NK-92 (cell line): ENCODE data around the gene MPZL1.
"Not testable (repeated sequence)": the region's sequence is repeated elsewhere in the genome, so short reads cannot be mapped to it uniquely, and the experiment has no call there.

ENCODE experiments used
- DNase-seq: peaks from one replicate; lab custom pipeline; 2025; ENCODE audit not compliant: unreplicated experiment; lab: John Stamatoyannopoulos, UW

MPZL1 gene

GRCh38 chr1:167805041-167805556 is 83.3 kb downstream of the MPZL1 start:
- DNase-seq = no peak

GRCh38 chr1:167806235-167806634 is 84.5 kb downstream of the MPZL1 start:
- DNase-seq = not testable (repeated sequence)

GRCh38 chr1:167806676-167807075 is 84.9 kb downstream of the MPZL1 start:
- DNase-seq = not testable (repeated sequence)

- no peak for DNase-seq
These were observed 86.3 kb downstream of the MPZL1 start for GRCh38 chr1:167808104-167808503.

GRCh38 chr1:167808690-167809089 is 86.9 kb downstream of the MPZL1 start:
- DNase-seq = no peak

GRCh38 chr1:167812972-167813371 is 91.2 kb downstream of the MPZL1 start:
- no peak for DNase-seq

- DNase-seq = no peak
These were observed 93.9 kb downstream of the MPZL1 start for GRCh38 chr1:167815650-167816049.

GRCh38 chr1:167819849-167820683 is 98.3 kb downstream of the MPZL1 start:
- no peak for DNase-seq

GRCh38 chr1:167820684-167821355 is 99.0 kb downstream of the MPZL1 start:
- DNase-seq = no peak

GRCh38 chr1:167821356-167821685 is 99.5 kb downstream of the MPZL1 start:
- no peak for DNase-seq

- no peak for DNase-seq
These were observed 100.3 kb downstream of the MPZL1 start for GRCh38 chr1:167821969-167822685.

- no peak for DNase-seq
These were observed 102.5 kb downstream of the MPZL1 start for GRCh38 chr1:167824163-167824794.

- no peak for DNase-seq
These were observed 103.8 kb downstream of the MPZL1 start for GRCh38 chr1:167825419-167826079.

GRCh38 chr1:167826127-167826526 is 104.3 kb downstream of the MPZL1 start:
- DNase-seq = no peak

- DNase-seq = no peak
These were observed 108.1 kb downstream of the MPZL1 start for GRCh38 chr1:167829868-167830267.

- not testable (repeated sequence) for DNase-seq
These were observed 108.9 kb downstream of the MPZL1 start for GRCh38 chr1:167830668-167831067.

GRCh38 chr1:167832693-167833092 is 110.9 kb downstream of the MPZL1 start:
- DNase-seq = no peak

GRCh38 chr1:167833904-167834303 is 112.1 kb downstream of the MPZL1 start:
- no peak for DNase-seq

GRCh38 chr1:167836197-167836596 is 114.4 kb downstream of the MPZL1 start:
- no peak for DNase-seq

GRCh38 chr1:167837326-167837725 is 115.5 kb downstream of the MPZL1 start:
- DNase-seq = no peak

GRCh38 chr1:167839009-167839408 is 117.2 kb downstream of the MPZL1 start:
- DNase-seq = no peak
